MCF 10A (cell line): ENCODE data around the gene TM7SF2. TPM values are rescaled to one million over a fixed set of nuclear protein-coding genes. Genes with fewer than 3 reads are reported as not detected.

Experiments
- BruUV-seq: library from RNA; stranded (reverse); fragments of 400-500 nt; replicated peaks from 2 replicates; lab custom pipeline; 2021; lab: Mats Ljungman, UMichigan
- CTCF ChIA-PET: fragments of 300-600 bp; sonication (Branson Sonifier 250); formaldehyde crosslinking; extraction: SDS; loops from one replicate; lab custom pipeline; 2021; ENCODE audit warnings: antibody characterized with exemption, inconsistent platforms; lab: Yijun Ruan, JAX
- POLR2A ChIA-PET: fragments of 300-600, 350-650 bp; sonication (Branson Sonifier 250); formaldehyde crosslinking; extraction: SDS; loops from one replicate; lab custom pipeline; 2020; ENCODE audit warnings: antibody characterized with exemption, inconsistent platforms; lab: Yijun Ruan, JAX
- DNase-seq: peaks from one replicate; pipeline ENCODE4 v3.0.0-alpha.2; 2018; ENCODE audit not compliant: unreplicated experiment
- H3K27ac Mint-ChIP-seq: one replicate; pipeline ENCODE4 v1.8.0; 2022; ENCODE audit warnings: mild to moderate bottlenecking, low read depth, mixed read lengths; ENCODE audit not compliant: unreplicated experiment
- H3K27me3 Mint-ChIP-seq: one replicate; pipeline ENCODE4 v1.8.0; 2022; ENCODE audit warnings: mixed read lengths; ENCODE audit not compliant: insufficient read depth, unreplicated experiment
- H3K36me3 Mint-ChIP-seq: one replicate; pipeline ENCODE4 v1.8.0; 2022; ENCODE audit warnings: mild to moderate bottlenecking, moderate library complexity, mixed read lengths; ENCODE audit not compliant: insufficient read depth, unreplicated experiment
- H3K4me1 Mint-ChIP-seq: one replicate; pipeline ENCODE4 v1.8.0; 2022; ENCODE audit warnings: mixed read lengths; ENCODE audit not compliant: insufficient read depth, unreplicated experiment
- H3K4me3 Mint-ChIP-seq: one replicate; pipeline ENCODE4 v1.8.0; 2022; ENCODE audit warnings: mild to moderate bottlenecking, moderate library complexity, mixed read lengths; ENCODE audit not compliant: unreplicated experiment
- H3K9me3 Mint-ChIP-seq: one replicate; pipeline ENCODE4 v1.8.0; 2022; ENCODE audit warnings: mixed read lengths; ENCODE audit not compliant: unreplicated experiment
- intact Hi-C: fragments of 100-400 bp; cut with micrococcal nuclease; formaldehyde crosslinking; loops from 2 replicates; pipeline ENCODE4 v1.14.1; 2022
- total RNA-seq: library from RNA; stranded (reverse); gene quantifications from 2 replicates; pipeline ENCODE4 v1.2.3, GENCODE V29; 2022
- TF ChIP-seq, protein P1 (sequence below): fragments of 200-600 bp; IDR thresholded peaks from one replicate; pipeline ENCODE4 v1.8.0; 2022; ENCODE audit warnings: antibody characterized with exemption, mild to moderate bottlenecking; ENCODE audit not compliant: unreplicated experiment

Gene TM7SF2
- total RNA-seq, 1 experiment from 2014 or later, result 14.0 TPM

DNA sequence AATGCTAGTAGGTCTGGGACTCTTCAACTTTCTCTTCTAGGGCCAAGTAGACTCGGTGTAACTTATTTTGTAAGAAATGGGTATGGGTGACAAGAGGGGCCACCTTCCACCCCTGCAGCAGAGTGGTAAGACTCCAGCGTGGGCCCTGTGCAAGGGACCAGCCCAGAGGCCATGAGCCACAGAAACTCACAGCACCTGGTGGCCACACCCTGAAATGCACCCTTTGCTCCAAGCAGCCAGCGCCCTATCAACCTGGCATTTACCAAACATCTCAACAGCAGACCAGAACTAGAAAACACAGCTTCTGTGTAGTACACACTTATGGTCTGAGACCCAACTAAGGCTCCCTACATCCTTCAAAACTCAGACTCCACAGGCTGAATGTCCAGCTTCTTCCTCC is 33.5 kb upstream of the TM7SF2 start:
- Mint-ChIP-seq H3K4me3 (no peak overlapping the region), H3K27ac (peak overlapping the region; percentile 57), H3K27me3 (no peaks in the 10 kb centered on the region), H3K9me3 (no peaks in the 10 kb centered on the region), H3K36me3 (no peaks in the 10 kb centered on the region), H3K4me1 (peaks cover 27% of the 10 kb centered on the region)
- CTCF ChIA-PET, result interaction anchor here (0.5 to 2.0 kb wide), 9 partner anchors 8 to 582 kb away, joined by 3 to 6 read pairs (median 3); no protein-coding TSS in a partner anchor
- TF ChIP-seq, protein P1, sequence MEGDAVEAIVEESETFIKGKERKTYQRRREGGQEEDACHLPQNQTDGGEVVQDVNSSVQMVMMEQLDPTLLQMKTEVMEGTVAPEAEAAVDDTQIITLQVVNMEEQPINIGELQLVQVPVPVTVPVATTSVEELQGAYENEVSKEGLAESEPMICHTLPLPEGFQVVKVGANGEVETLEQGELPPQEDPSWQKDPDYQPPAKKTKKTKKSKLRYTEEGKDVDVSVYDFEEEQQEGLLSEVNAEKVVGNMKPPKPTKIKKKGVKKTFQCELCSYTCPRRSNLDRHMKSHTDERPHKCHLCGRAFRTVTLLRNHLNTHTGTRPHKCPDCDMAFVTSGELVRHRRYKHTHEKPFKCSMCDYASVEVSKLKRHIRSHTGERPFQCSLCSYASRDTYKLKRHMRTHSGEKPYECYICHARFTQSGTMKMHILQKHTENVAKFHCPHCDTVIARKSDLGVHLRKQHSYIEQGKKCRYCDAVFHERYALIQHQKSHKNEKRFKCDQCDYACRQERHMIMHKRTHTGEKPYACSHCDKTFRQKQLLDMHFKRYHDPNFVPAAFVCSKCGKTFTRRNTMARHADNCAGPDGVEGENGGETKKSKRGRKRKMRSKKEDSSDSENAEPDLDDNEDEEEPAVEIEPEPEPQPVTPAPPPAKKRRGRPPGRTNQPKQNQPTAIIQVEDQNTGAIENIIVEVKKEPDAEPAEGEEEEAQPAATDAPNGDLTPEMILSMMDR, result peak; percentile 69
- intact Hi-C loops, result loop anchor here (5.0 kb wide), 1 partner anchor 66 kb away; the partner anchor contains the start of gene ARL2
- no TSS peak for BruUV-seq
- POLR2A ChIA-PET, result interaction anchor here (0.9 kb wide), 1 partner anchor 14 kb away, joined by 3 read pairs; no protein-coding TSS in a partner anchor
- DNase-seq, result peak; percentile 45

- H3K27ac Mint-ChIP-seq, result peak overlapping the region; percentile 57
- H3K4me1 Mint-ChIP-seq, result peaks cover 31% of the 10 kb centered on the region
- H3K9me3 Mint-ChIP-seq, result no peaks in the 10 kb centered on the region
- H3K27me3 Mint-ChIP-seq, result no peaks in the 10 kb centered on the region
- TF ChIP-seq, protein P1, result no peak
- ChIA-PET CTCF (interaction anchor here (0.5 to 2.0 kb wide), 7 partner anchors 9 to 583 kb away, joined by 3 to 6 read pairs (median 3); no protein-coding TSS in a partner anchor), POLR2A (interaction anchor here (0.6 to 0.9 kb wide), 2 partner anchors 15 to 101 kb away, joined by 3 read pairs; no protein-coding TSS in a partner anchor)
- no TSS peak for BruUV-seq
- no peak overlapping the region for H3K4me3 Mint-ChIP-seq
- H3K36me3 Mint-ChIP-seq, result no peaks in the 10 kb centered on the region
- intact Hi-C loops, result loop anchor here (5.0 kb wide), 1 partner anchor 67 kb away; the partner anchor contains the start of gene ARL2
- DNase-seq, result no peak
Measured at GRCh38 chr11:65078786-65079342, 32.8 kb upstream of the TM7SF2 start.

DNA sequence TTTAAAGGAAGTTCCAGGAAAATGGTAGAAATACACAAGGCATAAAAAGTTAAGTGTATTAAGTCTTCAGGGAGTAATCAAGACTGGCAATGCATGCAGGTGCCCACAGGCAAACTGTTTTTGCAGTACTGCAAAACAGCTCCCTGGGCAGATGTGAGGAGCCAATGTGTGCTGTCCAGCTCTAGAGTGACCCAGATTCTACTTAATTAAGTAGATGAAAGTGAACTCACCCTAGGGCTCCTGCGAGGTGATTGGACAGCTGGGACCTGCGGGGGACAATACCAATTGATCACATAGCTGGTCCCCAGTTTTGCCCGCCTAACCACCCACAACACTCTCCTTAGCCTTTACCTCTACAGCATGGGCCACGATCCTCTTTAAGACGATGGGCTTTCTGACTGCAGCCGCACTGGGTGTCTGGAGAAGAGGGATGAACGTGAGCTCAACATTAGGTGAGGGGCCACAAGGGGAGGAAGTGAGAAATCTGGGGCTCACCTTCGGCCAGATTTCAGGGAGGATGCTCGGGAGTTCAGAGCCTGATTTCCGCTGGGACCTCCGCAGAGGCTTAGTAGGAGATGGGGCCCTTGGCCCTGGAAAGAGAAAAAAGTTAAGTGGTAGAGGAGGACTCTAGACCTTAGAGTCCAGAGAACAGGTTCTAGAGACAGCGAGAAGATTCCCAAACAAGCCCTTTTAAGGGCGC is 28.4 kb upstream of the TM7SF2 start:
- TSS peak; percentile 54 for BruUV-seq
- intact Hi-C loops, result loop anchor here (5.0 kb wide), 2 partner anchors 41 to 56 kb away; partner anchors contain the start of genes SAC3D1 and SNX15
- CTCF ChIA-PET, result interaction anchor here (0.7 to 1.7 kb wide), 2 partner anchors 33 to 43 kb away, joined by 3 to 10 read pairs; partner anchors contain the start of gene SAC3D1
- no peak for DNase-seq
- Mint-ChIP-seq H3K9me3 (no peaks in the 10 kb centered on the region), H3K27ac (peak overlapping the region; percentile 99), H3K27me3 (no peaks in the 10 kb centered on the region), H3K4me1 (peaks cover 32% of the 10 kb centered on the region), H3K36me3 (peaks cover 32% of the 10 kb centered on the region), H3K4me3 (peak overlapping the region; percentile 99)
- TF ChIP-seq, protein P1, result no peak
- POLR2A ChIA-PET, result interaction anchor here (0.7 to 1.7 kb wide), 6 partner anchors 14 to 56 kb away, joined by 3 to 11 read pairs (median 4); partner anchors contain the start of genes FAU, MRPL49, SNX15 and ZNHIT2
